ENCODE data around the gene TBC1D22A.
"Not testable (repeated sequence)": the region's sequence is repeated elsewhere in the genome, so short reads cannot be mapped to it uniquely, and the experiment has no call there.

The TBC1D22A gene

GRCh38 chr22:47116426-47117341, 354.2 kb downstream of the TBC1D22A start:
- no peak for DNase-seq

GRCh38 chr22:47117442-47117841, 355.0 kb downstream of the TBC1D22A start:
- not testable (repeated sequence) for DNase-seq

DNA sequence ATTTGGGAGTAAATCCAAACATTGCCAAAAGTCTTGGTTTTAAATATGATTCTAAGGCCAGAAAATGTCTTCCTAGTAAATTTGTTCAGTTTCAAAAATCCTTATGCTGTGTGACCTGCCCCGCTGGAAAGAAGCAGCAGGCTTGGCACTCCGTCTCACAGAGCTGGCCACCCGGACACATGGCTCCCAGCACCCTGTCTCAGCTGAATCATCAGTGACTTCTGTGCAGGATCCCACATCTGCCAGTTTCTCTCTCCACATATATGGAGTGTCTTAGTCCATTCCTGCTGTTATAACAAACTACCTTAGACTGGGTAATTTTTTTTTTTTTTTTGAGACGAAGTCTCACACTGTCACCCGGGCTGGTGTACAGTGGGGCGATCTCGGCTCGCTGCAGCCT, 356.7 kb downstream of the TBC1D22A start:
- DNase-seq: no peak

- DNase-seq: no peak
These were observed 357.9 kb downstream of the TBC1D22A start for GRCh38 chr22:47120399-47120798.

DNA sequence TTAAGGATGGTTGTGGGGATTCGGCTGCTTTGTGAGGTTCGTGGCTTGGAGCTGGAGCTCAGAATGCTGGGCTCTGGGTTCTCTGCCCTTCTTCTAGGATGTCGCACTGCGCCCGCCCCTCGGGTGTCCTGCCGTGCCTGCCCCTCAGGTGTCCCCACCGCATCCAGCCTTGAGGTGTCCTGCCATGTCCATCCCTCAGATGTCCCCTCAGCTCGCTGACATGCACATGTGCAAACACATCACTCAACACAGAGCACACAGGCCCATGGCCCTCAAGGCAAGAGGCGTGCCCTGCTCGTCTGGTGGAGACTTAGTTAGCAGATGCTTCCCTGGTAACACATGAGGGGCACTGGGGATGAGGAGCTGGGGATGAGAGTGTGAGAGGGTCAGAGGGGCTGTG, 359.3 kb downstream of the TBC1D22A start:
- no peak for DNase-seq

DNA sequence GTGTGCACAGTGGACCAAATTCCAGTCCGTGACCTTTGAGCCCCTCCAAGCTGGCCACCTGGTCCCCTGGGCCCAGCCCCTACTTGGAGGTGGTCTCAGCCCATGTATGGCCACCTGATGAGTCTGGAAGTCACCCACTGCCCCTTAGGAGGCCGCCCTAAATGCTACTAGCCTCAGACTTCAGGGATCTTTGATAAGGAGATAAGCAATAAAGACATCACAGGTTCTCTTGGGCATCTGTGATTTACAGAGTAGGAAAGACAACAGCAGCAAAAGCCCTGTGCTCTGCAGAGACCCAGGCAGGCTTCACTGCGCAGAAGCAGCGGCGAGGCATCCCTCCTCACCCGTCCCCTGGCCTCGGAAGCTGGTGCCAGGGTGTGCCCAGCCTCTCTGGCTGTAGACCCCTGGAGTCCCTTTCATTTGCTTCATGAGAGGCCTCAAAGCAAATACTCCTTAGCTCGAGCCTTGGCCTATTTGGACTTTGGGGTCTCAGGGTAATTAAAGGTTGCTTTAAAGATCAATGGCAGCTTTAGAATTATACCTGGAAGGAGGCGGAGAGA, 360.1 kb downstream of the TBC1D22A start:
- DNase-seq: no peak

GRCh38 chr22:47123006-47123826, 360.8 kb downstream of the TBC1D22A start:
- DNase-seq: no peak

GRCh38 chr22:47123827-47124442, 361.5 kb downstream of the TBC1D22A start:
- no peak for DNase-seq

DNA sequence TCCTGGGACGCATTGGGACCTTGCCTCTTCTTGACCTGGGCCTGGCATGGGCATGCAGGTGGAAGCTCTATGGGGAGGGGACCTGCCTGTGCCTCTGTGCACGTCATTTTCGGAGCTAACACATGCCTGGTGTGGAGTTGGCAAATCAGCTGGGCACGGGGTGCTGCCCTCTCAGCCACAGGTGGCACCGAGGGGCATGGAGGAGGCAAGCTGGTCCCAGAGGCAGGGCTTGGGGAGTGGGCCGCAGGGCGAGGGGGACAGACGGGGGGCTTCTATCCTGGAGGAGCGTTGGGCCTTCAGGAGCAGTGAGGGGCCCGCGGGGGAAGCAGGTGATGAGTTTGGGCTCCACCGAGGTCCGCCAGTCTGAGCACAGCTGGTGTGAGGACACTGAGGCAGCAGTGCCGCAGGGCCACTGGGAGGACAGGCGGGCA, 362.0 kb downstream of the TBC1D22A start:
- DNase-seq: no peak

- DNase-seq: no peak
These were observed 362.5 kb downstream of the TBC1D22A start for GRCh38 chr22:47124961-47125360.

DNA sequence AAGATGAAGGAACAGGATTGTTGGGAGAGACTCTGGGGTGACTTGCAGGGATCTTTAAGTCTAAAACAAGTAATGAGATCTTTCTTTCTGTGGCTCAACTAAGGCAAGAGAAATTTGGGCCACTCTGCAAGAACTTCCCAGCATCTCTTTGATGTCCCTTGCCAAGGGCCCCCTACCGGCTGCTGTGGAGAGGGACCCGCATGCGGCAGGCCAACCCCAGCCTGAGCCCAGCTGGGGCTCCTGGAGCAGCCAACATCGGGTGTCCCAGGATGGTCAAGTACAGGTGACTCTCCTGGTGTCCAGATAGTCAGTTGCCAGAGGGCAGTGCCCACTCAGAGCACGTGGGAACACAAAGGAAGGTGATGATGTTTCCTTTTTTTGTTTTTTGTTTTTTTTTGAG, 363.2 kb downstream of the TBC1D22A start:
- no peak for DNase-seq

- no peak for DNase-seq
These were observed 363.9 kb downstream of the TBC1D22A start for GRCh38 chr22:47126344-47126811.

DNA sequence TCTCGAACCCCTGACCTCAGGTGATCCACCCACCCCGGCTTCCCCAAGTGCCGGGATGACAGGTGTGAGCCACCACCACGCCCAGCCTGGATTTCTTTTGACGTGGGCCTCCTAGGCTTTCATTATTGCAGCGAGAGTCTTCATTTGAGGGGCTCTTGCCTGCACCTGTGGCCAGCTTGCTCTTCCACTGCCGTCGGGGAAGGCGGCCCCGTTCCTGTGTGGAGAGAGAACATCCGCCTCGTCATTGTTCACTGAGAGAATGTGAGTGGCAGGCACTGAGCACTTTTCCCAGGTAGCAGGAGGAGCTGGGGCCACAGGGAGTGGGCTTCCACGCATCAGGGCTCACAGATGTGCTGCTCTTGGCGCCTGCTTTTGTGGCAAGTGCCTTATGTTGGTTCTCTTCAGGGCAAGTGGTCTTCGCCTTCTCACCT, 365.0 kb downstream of the TBC1D22A start:
- DNase-seq: no peak

DNA sequence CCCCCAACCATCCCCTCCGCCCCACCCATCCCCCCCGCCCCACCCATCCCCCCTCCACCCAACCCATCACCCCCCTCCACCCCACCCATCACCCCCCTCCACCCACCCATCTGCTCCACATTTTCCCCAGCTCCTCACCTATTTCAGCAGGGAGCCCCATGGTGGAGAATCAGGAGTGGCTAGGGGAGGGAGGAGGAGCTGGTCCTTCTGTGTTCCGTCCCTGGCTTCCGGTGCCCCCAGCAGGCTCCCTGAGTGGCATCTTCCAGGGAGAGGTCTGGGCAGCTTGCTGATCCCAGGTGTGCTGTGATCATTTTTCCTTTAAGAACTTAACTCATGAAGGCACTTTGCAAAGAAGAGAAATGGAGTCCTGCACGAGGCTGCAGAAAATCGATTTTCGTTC, 365.8 kb downstream of the TBC1D22A start:
- no peak for DNase-seq

- DNase-seq: no peak
These were observed 366.3 kb downstream of the TBC1D22A start for GRCh38 chr22:47128622-47129215.

DNA sequence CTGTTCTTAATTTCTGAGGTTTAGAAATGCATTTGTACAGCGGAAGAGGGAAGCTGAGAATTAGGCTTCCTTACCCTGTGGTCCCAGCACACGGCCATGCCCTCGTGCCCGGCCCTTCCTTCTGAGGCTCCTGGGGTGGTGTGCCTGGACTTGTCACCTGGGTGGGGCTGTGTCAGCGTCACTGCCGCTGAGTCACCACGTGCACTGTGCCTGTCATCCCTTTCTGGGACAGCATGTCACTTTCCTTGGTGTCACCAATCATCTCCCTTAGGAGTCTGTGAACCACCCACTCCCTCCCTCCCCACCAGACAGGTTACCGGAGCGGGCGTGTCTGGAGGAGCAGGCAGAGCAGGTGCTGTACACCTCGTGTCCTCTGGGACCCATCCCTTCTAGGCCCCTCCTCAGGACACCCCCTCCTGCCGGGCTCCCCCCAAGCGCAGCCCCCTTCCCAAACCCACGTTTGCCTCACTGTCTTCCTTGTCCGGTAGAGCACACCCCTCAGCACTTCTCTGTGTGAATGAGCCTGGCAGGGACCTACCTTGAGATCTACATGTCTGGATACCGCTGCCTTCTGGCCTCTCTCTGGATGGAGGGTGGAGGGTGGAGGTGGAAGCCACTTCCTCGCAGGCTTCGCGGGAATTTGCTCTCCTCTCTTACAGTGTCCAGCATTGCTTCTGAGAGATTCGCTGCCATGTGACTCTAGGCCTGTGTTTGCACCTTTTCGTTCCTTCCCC, 367.6 kb downstream of the TBC1D22A start:
- no peak for DNase-seq

DNA sequence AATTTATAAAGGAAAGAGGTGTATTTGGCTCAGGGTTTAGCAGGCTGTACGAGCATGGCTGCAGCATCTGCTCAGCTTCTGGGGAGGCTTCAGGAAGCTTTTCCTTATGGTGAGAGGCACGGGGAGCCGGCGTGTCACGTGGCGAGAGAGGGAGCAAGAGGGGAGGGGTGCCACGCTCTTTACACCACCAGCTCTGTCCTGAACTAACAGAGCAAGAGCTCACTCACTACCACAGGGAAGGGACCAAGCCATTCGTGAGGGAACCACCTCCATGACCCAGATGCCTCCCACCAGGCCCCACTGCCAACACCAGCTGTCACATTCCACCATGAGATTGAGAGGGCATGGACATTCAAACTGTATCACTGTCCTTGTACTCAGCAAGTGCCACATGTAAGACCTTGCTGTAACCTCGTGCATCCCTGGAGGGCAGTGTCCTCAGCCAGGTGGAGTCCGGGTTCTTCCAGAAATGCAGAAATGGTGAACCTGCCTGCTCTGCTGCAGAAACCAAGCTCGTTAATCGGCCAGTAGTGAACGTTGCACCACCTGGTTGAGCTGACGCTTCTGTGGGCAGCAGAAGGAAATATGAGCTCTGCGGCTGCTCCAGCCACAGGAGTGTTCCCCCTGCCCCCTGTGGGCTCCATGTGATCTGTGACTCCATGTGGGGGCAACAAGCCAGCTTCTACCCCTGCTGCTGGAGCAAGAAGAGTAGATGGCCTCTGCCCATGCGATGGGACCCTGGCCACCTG, 368.6 kb downstream of the TBC1D22A start:
- no peak for DNase-seq

GRCh38 chr22:47131632-47132427, 369.4 kb downstream of the TBC1D22A start:
- no peak for DNase-seq

DNA sequence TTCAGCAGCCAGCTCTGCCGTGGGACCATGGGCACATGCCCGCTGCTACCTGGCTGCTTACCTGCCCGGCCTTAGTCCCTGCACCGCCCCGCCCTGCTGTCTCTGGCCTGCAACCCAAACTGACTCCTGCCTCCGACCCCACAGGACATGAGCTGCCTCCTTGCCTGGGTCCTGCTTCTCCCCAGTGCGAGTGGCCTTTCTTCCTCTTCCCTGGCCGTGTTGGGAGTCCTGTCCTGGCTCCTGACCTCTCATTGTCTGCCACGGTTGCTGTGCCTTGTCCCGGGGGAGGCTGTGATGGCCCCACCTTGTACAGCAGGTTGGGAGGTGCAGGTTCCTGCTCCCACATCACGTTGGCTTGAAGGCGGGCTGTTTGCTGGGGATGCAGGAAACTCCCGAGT, 370.0 kb downstream of the TBC1D22A start:
- no peak for DNase-seq

All from NCI-H2029 treated with DMSO at 0.1 percent for 48 hours (cell line).